HepG2 (cell line): Measurements from ENCODE around the gene TRIM27. TPM values are rescaled to one million over a fixed set of nuclear protein-coding genes. Genes with fewer than 3 reads are reported as not detected.

Source experiments
- ETV5 ChIP-seq: IDR thresholded peaks from 2 replicates; pipeline ENCODE4 v1.6.1; 2018; ENCODE audit warnings: missing biosample characterization, missing genetic modification reagents, inconsistent platforms, borderline replicate concordance
- KAT7 ChIP-seq: IDR thresholded peaks from 2 replicates; pipeline ENCODE4 v1.6.1; 2018; ENCODE audit warnings: borderline replicate concordance, missing compliant biosample characterization
- MAF1 ChIP-seq: sonication (generic); formaldehyde crosslinking; IDR thresholded peaks from 2 replicates; pipeline ENCODE4 v1.5.0; 2020; ENCODE audit warnings: missing genetic modification reagents, borderline replicate concordance
- MLXIP ChIP-seq: sonication (generic); formaldehyde crosslinking; IDR thresholded peaks from 2 replicates; pipeline ENCODE4 v1.9.0; 2021; ENCODE audit warnings: missing genetic modification reagents, borderline replicate concordance
- NR2F1 ChIP-seq, 2 experiments: fragments of 450-650 bp in 1 of 2; formaldehyde crosslinking in 1 of 2; IDR thresholded peaks; 2 replicates each; pipeline versions ENCODE4 v1.5.0 to v1.6.1; 2016 to 2020; ENCODE audit warnings: mild to moderate bottlenecking in 1 of 2, missing compliant biosample characterization in 1 of 2, missing genetic modification reagents in 1 of 2, moderate library complexity in 1 of 2
- NRL ChIP-seq: sonication (generic); formaldehyde crosslinking; IDR thresholded peaks from 2 replicates; pipeline ENCODE4 v1.5.0; 2020; ENCODE audit warnings: missing genetic modification reagents, mild to moderate bottlenecking, moderate library complexity, borderline replicate concordance
- PHF21A ChIP-seq: sonication (generic); formaldehyde crosslinking; IDR thresholded peaks from 2 replicates; pipeline ENCODE4 v1.5.0; 2020; ENCODE audit warnings: mild to moderate bottlenecking, missing genetic modification reagents
- SAFB2 ChIP-seq: sonication (generic); formaldehyde crosslinking; IDR thresholded peaks from 2 replicates; pipeline ENCODE4 v1.5.1; 2020; ENCODE audit warnings: missing genetic modification reagents, low read depth, mild to moderate bottlenecking, borderline replicate concordance
- SIX1 ChIP-seq: sonication (generic); formaldehyde crosslinking; IDR thresholded peaks from 2 replicates; pipeline ENCODE4 v1.4.0; 2020; ENCODE audit warnings: missing genetic modification reagents, borderline replicate concordance
- SRSF4 ChIP-seq: fragments of 200-400 bp; formaldehyde crosslinking; IDR thresholded peaks from one replicate; pipeline ENCODE4 v1.6.1; 2018; ENCODE audit warnings: mild to moderate bottlenecking, low read depth, low read length, moderate library complexity; ENCODE audit not compliant: poor library complexity, severe bottlenecking
- ZBED4 ChIP-seq: sonication (generic); formaldehyde crosslinking; IDR thresholded peaks from 2 replicates; pipeline ENCODE4 v1.4.0; 2020; ENCODE audit warnings: missing genetic modification reagents, borderline replicate concordance
- ZMYM4 ChIP-seq: sonication (generic); formaldehyde crosslinking; IDR thresholded peaks from 2 replicates; pipeline ENCODE4 v1.8.1; 2023; ENCODE audit warnings: mild to moderate bottlenecking, missing genetic modification reagents
- ZNF24 ChIP-seq: fragments of 450-650 bp; IDR thresholded peaks from 2 replicates; pipeline ENCODE4 v1.6.1; 2017; ENCODE audit warnings: antibody characterized with exemption, mild to moderate bottlenecking
- ZNF362 ChIP-seq: sonication (generic); formaldehyde crosslinking; IDR thresholded peaks from 2 replicates; pipeline ENCODE4 v1.4.0; 2020; ENCODE audit warnings: missing genetic modification reagents, mild to moderate bottlenecking, borderline replicate concordance
- ZNF674 ChIP-seq: sonication (generic); formaldehyde crosslinking; IDR thresholded peaks from 2 replicates; pipeline ENCODE4 v1.5.0; 2020; ENCODE audit warnings: low read depth, mild to moderate bottlenecking, missing genetic modification reagents
- ZNF691 ChIP-seq: sonication (generic); formaldehyde crosslinking; IDR thresholded peaks from 2 replicates; pipeline ENCODE4 v1.4.0; 2020; ENCODE audit warnings: missing genetic modification reagents, low read depth, mild to moderate bottlenecking, borderline replicate concordance
- ZNF83 ChIP-seq: sonication (generic); formaldehyde crosslinking; IDR thresholded peaks from 2 replicates; pipeline ENCODE4 v1.4.0; 2020; ENCODE audit warnings: missing genetic modification reagents, mild to moderate bottlenecking, borderline replicate concordance
- ZSCAN12 ChIP-seq: sonication (generic); formaldehyde crosslinking; IDR thresholded peaks from 2 replicates; pipeline ENCODE4 v1.9.0; 2021; ENCODE audit warnings: mild to moderate bottlenecking, missing genetic modification reagents
- polyA plus RNA-seq, 8 experiments: library from polyadenylated mRNA; depleted of rRNA in 3 of 8; stranded (reverse) in 7 of 8; unstranded in 1 of 8; fragments of >200 nt; fragmentation: Illumina TruSeq in 4 of 8; extraction: Trizol in 4 of 8; gene quantifications; 2 replicates each; pipeline versions ENCODE4 v1.2.1 to v1.2.3, GENCODE V29; 2011 to 2016; ENCODE audit warnings: low read depth in 4 of 8, missing spikeins in 1 of 8, mixed read lengths in 1 of 8; ENCODE audit not compliant: insufficient read depth in 1 of 8
- total RNA-seq, 5 experiments: library from RNA; depleted of rRNA; stranded (reverse); fragments of >200 nt; fragmentation: Illumina TruSeq; extraction: Trizol; gene quantifications; 2 replicates each; pipeline ENCODE4 v1.2.3, GENCODE V29; 2016; ENCODE audit warnings: low read depth in 1 of 5

The TRIM27 gene
- total and polyA plus RNA-seq, 2 of the 13 experiments (the other 11 are each of a cell fraction or from before 2014, with no cell fraction given) = 88.6 to 112 TPM

- TF ChIP-seq SAFB2 (CRISPR knock-in tag) (no peak), SIX1 (CRISPR knock-in tag) (peak; percentile 83), ZBED4 (CRISPR knock-in tag) (peak; percentile 70; the same call in 1 of the 2 replicates), ZNF362 (CRISPR knock-in tag) (peak; percentile 88), ZMYM4 (peak; percentile 52; the same call in 1 of the 2 replicates), ETV5 (CRISPR knock-in tag) (peak; percentile 29; the same call in 1 of the 2 replicates), PHF21A (CRISPR knock-in tag) (peak; percentile 88), NR2F1 (CRISPR knock-in tag; IDR thresholded peaks at IDR 0.05) (peak; percentile 5 to 10; a peak in 2 of 4 replicates), ZSCAN12 (CRISPR knock-in tag) (peak; percentile 60; the same call in 1 of the 2 replicates), MAF1 (CRISPR knock-in tag) (peak; percentile 98), ZNF24 (peak; percentile 99), SRSF4 (no peak), MLXIP (0 out of 2 replicates have a peak, but pooled peaks have one; percentile 29), ZNF674 (no peak), ZNF83 (CRISPR knock-in tag) (no peak), ZNF691 (CRISPR knock-in tag) (no peak; the same call in 1 of the 2 replicates), KAT7 (peak; percentile 42; the same call in 1 of the 2 replicates), NRL (no peak)
Measured at GRCh38 chr6:28940858-28941683, 17.3 kb upstream of the TRIM27 start (continued).
